HFFc6 (cell line): Measurements from ENCODE around the gene PPP2R5C. TPM values are rescaled to one million over a fixed set of nuclear protein-coding genes. Genes with fewer than 3 reads are reported as not detected.

Source experiments
- DNase-seq: peaks from one replicate; pipeline ENCODE4 v3.0.0-alpha.2; 2018
- H3K27ac Mint-ChIP-seq: 2 replicates; pipeline ENCODE4 v1.8.0; 2020; ENCODE audit warnings: mild to moderate bottlenecking, mixed read lengths
- H3K27me3 Mint-ChIP-seq: 2 replicates; pipeline ENCODE4 v1.8.0; 2021; ENCODE audit warnings: mild to moderate bottlenecking, moderate library complexity, mixed read lengths; ENCODE audit not compliant: insufficient read depth
- H3K36me3 Mint-ChIP-seq: 2 replicates; pipeline ENCODE4 v1.8.0; 2021; ENCODE audit warnings: low read depth, mixed read lengths
- H3K4me1 Mint-ChIP-seq: 2 replicates; pipeline ENCODE4 v1.8.0; 2020; ENCODE audit warnings: low read depth, mixed read lengths
- H3K4me3 Mint-ChIP-seq: 2 replicates; pipeline ENCODE4 v1.8.0; 2020; ENCODE audit warnings: mild to moderate bottlenecking, moderate library complexity, mixed read lengths
- H3K9me3 Mint-ChIP-seq: 2 replicates; pipeline ENCODE4 v1.8.0; 2020; ENCODE audit warnings: mild to moderate bottlenecking, mixed read lengths
- CTCF ChIP-seq: fragments of 200-600 bp; sonication (generic); IDR thresholded peaks from 2 replicates; pipeline ENCODE4 v1.5.0; 2021; ENCODE audit warnings: antibody characterized with exemption, mild to moderate bottlenecking
- total RNA-seq, 6 experiments: library from RNA; stranded (reverse); fragmentation: NEBNext Ultra II Directional; extraction: Animal tissue kit (Norgen Biotek cat#: 25700); gene quantifications; 2 replicates in 1 of 6; 3 replicates in 5 of 6; pipeline ENCODE4 v1.2.3, GENCODE V29; 2021

Gene PPP2R5C
- total RNA-seq, 6 experiments from 2014 or later, result 108 to 128 (median 122) TPM

GRCh38 chr14:101825797-101826196 is 64.3 kb downstream of the PPP2R5C start:
- no peak overlapping the region for H3K4me3 Mint-ChIP-seq
- H3K9me3 Mint-ChIP-seq, result no peaks in the 10 kb centered on the region
- H3K4me1 Mint-ChIP-seq, result peaks cover 51% of the 10 kb centered on the region
- peak overlapping the region; percentile 55 for H3K27ac Mint-ChIP-seq
- H3K27me3 Mint-ChIP-seq, result peaks cover 3% of the 10 kb centered on the region
- no peak for TF ChIP-seq CTCF
- no peak for DNase-seq
- peaks cover 33% of the 10 kb centered on the region for H3K36me3 Mint-ChIP-seq

- peaks cover 33% of the 10 kb centered on the region for H3K36me3 Mint-ChIP-seq
- peaks cover 3% of the 10 kb centered on the region for H3K27me3 Mint-ChIP-seq
- peak overlapping the region; percentile 24; the same call in 1 of the 2 replicates for H3K27ac Mint-ChIP-seq
- no peak for TF ChIP-seq CTCF
- no peak for DNase-seq
- H3K4me1 Mint-ChIP-seq, result peaks cover 51% of the 10 kb centered on the region
- H3K9me3 Mint-ChIP-seq, result no peaks in the 10 kb centered on the region
- no peak overlapping the region for H3K4me3 Mint-ChIP-seq
These were observed 64.8 kb downstream of the PPP2R5C start for GRCh38 chr14:101826351-101826750.

GRCh38 chr14:101827286-101827685 is 65.8 kb downstream of the PPP2R5C start:
- no peaks in the 10 kb centered on the region for H3K9me3 Mint-ChIP-seq
- no peak for DNase-seq
- peaks cover 3% of the 10 kb centered on the region for H3K27me3 Mint-ChIP-seq
- H3K27ac Mint-ChIP-seq, result 0 out of 2 replicates have a peak overlapping the region, but pooled peaks have one; percentile 24
- no peak for TF ChIP-seq CTCF
- no peak overlapping the region; the same call in 1 of the 2 replicates for H3K4me3 Mint-ChIP-seq
- peaks cover 33% of the 10 kb centered on the region for H3K36me3 Mint-ChIP-seq
- H3K4me1 Mint-ChIP-seq, result peaks cover 51% of the 10 kb centered on the region

GRCh38 chr14:101828046-101828445 is 66.5 kb downstream of the PPP2R5C start:
- Mint-ChIP-seq H3K9me3 (no peaks in the 10 kb centered on the region), H3K27me3 (peaks cover 3% of the 10 kb centered on the region), H3K4me3 (no peak overlapping the region), H3K4me1 (peaks cover 43% of the 10 kb centered on the region), H3K36me3 (peaks cover 33% of the 10 kb centered on the region), H3K27ac (peak overlapping the region; percentile 24; the same call in 1 of the 2 replicates)
- no peak for TF ChIP-seq CTCF
- no peak for DNase-seq

GRCh38 chr14:101830271-101830670 is 68.8 kb downstream of the PPP2R5C start:
- peaks cover 18% of the 10 kb centered on the region for H3K36me3 Mint-ChIP-seq
- H3K9me3 Mint-ChIP-seq, result no peaks in the 10 kb centered on the region
- H3K27ac Mint-ChIP-seq, result no peak overlapping the region
- no peak overlapping the region for H3K4me3 Mint-ChIP-seq
- TF ChIP-seq CTCF, result no peak
- H3K27me3 Mint-ChIP-seq, result no peaks in the 10 kb centered on the region; the same call in 1 of the 2 replicates
- H3K4me1 Mint-ChIP-seq, result peaks cover 40% of the 10 kb centered on the region
- DNase-seq, result no peak

GRCh38 chr14:101833045-101833444 is 71.5 kb downstream of the PPP2R5C start:
- no peak for DNase-seq
- no peaks in the 10 kb centered on the region; the same call in 1 of the 2 replicates for H3K36me3 Mint-ChIP-seq
- H3K4me1 Mint-ChIP-seq, result peaks cover 38% of the 10 kb centered on the region
- no peaks in the 10 kb centered on the region; the same call in 1 of the 2 replicates for H3K27me3 Mint-ChIP-seq
- H3K9me3 Mint-ChIP-seq, result no peaks in the 10 kb centered on the region
- no peak for TF ChIP-seq CTCF
- H3K27ac Mint-ChIP-seq, result no peak overlapping the region
- no peak overlapping the region for H3K4me3 Mint-ChIP-seq
